Activated CD4-positive, alpha-beta T cell treated with anti-CD3 and anti-CD28 coated beads, Interleukin-2, Interleukin-4, amounts not matched to agents 100 ng/mL and 50 ng/mL, durations not matched to agents 16 hours and 8 hours (primary cell): ENCODE results near the gene FANCD2.
"Not testable (repeated sequence)": the region's sequence is repeated elsewhere in the genome, so short reads cannot be mapped to it uniquely, and the experiment has no call there.

Experiments used
- DNase-seq: peaks from one replicate; pipeline ENCODE4 v3.0.0-alpha.2; 2020; ENCODE audit warnings: low spot score

Gene FANCD2

GRCh38 chr3:10026084-10026890 lies at the start of gene FANCD2:
FANCD2 (plus strand) TSS chr3:10026437; CDS start chr3:10028658, 2,221 bp downstream.
- peak; percentile 93 for DNase-seq

DNA sequence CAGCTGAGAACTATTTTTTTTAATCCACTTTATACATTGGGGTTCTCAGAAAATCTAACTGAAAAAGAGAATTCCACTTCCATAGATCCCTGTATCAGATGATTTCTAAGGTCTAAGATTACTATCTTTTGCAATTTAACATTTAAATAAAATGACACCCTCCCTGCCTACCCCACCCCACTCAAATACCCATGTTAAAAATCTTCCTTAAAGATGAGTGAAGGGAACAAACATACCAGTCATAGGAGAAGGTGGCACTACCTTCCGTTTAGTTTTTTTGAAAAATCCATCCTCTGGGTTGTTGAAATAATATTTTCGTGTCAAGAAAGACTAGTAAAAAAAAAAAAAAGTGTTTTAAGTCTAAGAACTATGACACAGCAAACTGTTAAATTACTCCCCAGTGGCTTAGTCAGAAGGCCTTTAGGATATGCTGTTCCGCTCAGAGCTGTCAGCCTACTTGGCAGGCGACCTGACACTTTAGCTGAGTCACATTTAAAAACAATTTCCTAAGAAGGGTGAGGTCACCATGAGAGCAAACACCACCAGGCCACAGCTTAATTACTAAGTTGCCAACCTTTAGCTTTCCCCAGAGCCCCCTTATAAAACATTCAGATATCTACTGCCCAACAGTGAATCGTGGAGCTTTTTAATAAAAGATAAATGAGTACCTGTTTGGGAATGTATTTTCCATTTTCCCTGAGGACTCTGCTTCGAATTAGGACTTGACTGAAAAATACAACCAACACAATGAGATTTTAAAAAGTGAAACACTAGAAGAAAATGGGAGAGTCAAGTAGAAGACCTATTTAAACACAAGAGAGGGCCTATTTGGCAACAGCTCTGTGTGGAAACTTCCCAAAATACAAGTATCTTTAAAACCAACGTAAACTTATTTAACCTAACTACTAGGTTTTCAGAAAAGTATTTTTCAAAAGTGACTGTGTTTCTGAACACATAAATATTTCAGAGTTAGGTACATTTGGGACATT lies 49.2 kb upstream of the FANCD2 start:
- DNase-seq = peak; percentile 84

GRCh38 chr3:9978710-9979305 lies 47.4 kb upstream of the FANCD2 start:
- DNase-seq = no peak

- DNase-seq = no peak
Observed at GRCh38 chr3:9980251-9980650, 46.0 kb upstream of the FANCD2 start.

- no peak for DNase-seq
Observed at GRCh38 chr3:9986230-9986725, 40.0 kb upstream of the FANCD2 start.

DNA sequence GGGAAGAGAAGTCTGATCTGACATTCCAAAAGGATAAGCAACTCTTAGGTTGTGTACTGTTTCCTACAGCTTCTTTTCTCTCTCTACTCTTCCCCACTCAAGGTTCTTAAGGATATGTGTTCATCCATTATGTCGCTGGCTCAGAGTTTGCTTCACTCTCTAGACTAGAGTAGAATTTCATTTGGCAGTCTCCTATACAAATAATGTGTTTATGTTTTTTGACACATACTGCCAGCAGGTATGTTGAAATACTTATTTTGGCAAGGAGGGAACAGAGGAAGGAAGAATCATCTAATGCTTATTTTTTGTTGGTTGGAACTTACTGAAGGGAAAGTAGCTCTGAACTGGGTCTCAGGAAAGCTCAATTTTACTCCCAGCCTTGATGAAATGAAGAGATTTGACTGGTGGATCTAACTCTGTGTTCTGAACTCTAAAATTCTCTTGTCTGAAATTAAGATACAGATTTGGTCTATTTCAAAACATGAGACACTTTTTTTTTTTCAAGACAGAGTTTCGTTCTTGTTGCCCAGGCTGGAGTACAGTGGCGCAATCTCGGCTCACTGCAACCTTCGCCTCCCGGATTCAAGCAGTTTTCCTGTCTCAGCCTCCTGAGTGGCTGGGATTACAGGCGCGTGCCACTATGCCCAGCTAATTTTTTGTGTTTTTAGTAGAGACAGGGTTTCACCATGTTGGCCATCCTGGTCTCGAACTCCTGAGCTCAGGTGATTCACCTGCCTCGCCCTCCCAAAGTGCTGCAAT lies 32.0 kb upstream of the FANCD2 start:
- no peak for DNase-seq

DNA sequence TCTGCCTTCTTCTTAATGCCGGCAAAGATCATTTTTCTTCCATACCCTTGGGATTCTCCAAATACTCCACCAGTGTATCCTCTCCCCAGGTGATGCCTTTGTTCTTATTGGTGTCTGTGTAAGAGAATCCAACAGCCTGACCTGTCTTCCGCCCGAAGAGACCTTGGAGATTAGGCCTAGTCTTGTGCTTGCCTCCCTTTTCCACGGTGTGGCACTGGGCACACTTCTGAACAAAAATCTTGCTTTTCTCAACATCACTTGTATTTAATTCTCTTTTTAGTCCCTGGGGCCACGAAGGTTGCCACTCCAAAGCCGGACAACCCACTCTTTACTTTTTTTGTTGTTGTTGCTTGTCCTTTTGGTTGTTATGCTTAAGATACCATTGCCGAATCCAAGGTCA lies 25.6 kb upstream of the FANCD2 start:
- DNase-seq = no peak

GRCh38 chr3:10002951-10003350 lies 23.3 kb upstream of the FANCD2 start:
- DNase-seq = no peak

DNA sequence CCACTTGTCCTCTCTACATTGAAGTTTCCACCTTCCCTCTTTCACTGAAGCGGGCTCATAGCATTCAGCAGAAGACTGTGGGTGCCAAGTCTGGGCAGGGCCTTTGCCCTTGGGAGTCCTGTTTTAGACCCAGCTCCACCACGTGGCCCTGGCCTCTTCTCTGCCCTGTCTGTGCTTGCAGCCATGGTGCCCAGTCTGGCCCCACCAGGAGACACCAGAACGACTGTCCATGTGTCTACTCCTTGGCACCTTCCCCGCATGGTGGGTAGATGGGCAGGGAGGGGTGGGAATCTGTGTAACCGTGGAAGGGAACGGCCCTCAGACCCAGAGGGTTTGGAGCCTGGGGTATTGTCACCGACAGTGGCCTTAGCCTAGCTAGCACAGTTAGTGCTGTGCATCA lies 21.7 kb upstream of the FANCD2 start:
- no peak for DNase-seq

GRCh38 chr3:10004960-10005564 lies 21.2 kb upstream of the FANCD2 start:
- DNase-seq = no peak

DNA sequence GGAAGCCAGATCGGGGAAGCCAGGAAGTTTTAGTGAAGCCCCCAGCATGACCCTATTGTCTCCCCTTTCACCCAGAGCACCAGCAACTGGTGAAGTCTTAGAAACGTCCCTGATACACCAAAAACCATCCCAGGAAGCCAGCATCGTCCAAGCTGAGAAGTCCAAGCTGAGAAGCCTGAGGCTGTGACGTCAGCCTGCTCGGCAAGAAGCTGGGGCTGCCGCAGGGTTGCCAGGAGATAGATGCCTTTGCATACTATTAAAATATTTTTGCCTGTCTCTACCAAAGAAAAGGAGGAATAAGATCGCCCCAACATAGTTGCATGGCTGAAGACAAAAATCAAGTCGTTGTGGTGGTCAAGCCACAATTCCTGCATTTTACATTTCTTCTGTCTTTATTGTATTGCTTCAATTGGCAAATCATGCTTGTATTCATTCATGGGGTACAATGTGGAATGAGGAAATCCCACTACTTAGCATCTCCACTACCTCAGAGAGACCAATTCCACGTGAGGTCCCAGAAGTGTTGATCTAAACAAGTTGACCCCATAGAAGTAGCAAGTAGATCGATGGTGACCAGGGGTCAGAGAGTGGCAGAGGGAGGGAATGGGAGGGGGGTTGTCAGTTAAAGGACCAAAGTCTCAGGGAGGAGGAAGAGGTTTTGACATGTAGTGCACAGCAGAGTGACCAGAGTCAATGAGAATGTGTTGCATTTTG lies 20.0 kb upstream of the FANCD2 start:
- no peak for DNase-seq

DNA sequence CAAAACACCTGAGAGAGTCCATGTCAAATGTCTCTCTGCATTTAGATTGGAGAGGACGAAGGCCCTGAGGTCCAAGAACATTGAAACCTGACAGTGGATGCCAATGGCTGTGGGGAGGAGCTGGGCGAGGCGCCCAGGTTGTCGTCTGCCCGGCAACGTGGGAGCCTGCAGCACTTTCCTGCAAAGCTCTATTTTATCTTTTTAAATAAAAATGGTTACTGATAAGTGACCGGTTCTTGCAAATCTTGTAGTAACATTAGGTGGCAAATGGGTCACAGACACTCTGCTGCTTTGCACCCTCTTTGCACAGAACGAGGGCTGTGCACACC lies 19.5 kb upstream of the FANCD2 start:
- no peak for DNase-seq

DNA sequence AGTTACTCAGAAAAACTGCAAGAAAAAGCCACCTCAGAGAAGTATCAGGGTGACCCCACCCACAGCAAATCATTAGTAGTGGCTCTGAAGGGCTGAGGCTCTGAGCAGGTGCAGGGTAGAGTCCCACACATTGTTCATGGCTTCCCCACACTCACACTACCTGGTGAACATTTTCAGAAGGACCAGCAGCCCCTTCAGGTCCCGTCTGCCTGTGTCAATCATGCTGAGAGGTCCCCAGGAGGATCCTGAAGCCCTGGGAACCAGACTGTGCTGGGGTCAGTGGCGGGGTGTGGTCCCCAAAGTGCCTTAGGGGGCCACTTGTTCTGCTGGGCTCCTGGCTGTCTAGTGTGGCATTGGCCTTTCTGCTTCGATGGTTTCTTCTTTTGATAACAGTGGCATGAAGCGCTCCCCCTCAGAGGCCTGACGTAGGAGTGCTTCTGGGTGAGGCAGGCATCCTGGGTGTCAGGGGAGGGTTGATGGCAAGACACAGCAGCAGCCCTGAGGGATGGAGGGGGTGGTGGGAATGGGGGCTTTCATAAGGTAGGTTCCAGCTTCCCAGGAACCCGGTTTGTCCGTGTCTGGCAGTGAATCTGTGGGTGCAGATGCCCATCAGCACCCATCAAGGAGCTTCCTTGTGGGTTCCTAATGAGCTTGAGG lies 19.0 kb upstream of the FANCD2 start:
- no peak for DNase-seq

- DNase-seq = not testable (repeated sequence)
Observed at GRCh38 chr3:10008216-10008587, 18.0 kb upstream of the FANCD2 start.

GRCh38 chr3:10008588-10009344 lies 17.5 kb upstream of the FANCD2 start:
- DNase-seq = peak; percentile 76

DNA sequence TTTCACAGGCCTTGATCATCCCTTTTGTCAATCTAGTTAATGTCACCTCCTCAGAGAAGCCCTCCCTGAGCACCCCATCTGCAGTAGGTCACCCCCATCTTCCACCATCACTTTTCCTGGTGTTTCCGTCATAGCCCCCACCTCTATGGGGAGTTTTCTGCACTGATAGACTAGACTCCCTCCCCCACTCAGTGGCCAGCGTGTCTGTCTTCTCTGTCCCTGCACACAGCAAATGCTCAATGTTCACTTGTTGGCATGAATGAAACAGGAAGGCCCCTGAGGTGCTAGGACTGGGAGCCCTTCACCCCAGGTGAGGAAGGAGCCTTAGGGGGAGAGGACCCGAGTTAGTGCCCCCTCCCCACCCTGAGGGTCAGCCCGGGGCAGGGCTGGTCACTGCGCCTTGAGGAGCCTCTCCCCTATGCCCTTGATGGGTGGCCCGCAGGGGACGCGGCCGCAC lies 15.8 kb upstream of the FANCD2 start:
- DNase-seq = no peak

- DNase-seq = peak; percentile 90
Observed at GRCh38 chr3:10010878-10011465, 15.3 kb upstream of the FANCD2 start.

DNA sequence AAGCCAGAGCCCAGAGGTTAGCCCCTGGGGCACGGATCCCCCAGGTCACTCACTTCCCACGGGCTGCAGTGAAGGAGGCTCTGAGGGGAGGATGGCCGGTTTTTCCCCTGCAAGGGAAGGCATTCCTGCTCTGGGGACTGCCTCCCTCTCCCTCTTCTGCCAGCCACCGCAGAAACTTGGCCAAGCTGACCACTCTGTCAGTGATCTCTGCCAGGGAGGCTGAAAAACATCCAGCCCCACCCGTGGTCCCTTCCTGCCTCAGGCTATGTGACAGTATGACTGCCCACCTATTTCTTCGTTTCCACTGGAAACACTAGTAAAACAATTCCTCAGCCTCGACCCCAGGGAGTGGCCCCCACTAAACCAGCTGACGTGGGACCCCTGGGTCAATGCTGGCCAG lies 14.6 kb upstream of the FANCD2 start:
- no peak for DNase-seq

DNA sequence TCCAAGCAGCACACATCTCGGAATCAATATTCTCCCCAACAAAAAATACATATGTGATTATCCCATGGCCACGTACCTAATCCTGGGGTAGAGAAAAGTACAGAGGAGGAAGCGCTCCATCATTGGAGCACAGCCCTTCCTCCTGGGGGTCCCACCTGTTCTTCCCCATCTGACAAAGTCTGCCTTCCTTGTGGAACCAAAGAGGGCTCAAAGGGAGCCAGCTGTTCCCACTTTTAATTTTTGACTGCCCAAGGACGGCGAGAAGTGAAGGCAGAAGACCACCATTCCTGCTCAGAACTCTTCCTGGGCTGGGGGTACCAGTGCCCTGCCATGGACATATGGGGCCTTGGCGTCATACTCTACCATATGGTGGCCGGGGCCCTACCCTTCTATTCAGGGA lies 14.1 kb upstream of the FANCD2 start:
- DNase-seq = no peak
